ENCODE measurements around the gene HIVEP3.

- TF ChIP-seq CTCF (IDR thresholded peaks at IDR 0.05) (no peak), POLR2A (IDR thresholded peaks at IDR 0.05) (no peak)
Measured at GRCh38 chr1:41683681-41684500, 234.8 kb downstream of the HIVEP3 start.

Data from heart left ventricle (tissue), 13 donors.